ENCODE data around the gene ZNF668.

ZNF668 gene

GRCh38 chr16:31088459-31089183 lies 14.6 kb upstream of the ZNF668 start, which contains the start of gene PRSS53:
TSS of gene PRSS53 (minus strand) at chr16:31088943. CDS start at chr16:31088809, 134 bp downstream.
- DNase-seq (ENCODE audit: insufficient read length, low spot score), result no peak
- FAIRE-seq, result no peak
- TF ChIP-seq CTCF (IDR thresholded peaks at IDR 0.05; ENCODE audit: insufficient read depth, missing control alignments), result no peak

- peak; percentile 79 for DNase-seq (ENCODE audit: insufficient read length, low spot score)
- FAIRE-seq, result no peak
Measured at GRCh38 chr16:31087971-31088370, 13.9 kb upstream of the ZNF668 start.

GRCh38 chr16:31087481-31087880 lies 13.4 kb upstream of the ZNF668 start:
- no peak for DNase-seq (ENCODE audit: insufficient read length, low spot score)
- no peak for FAIRE-seq
- TF ChIP-seq CTCF (IDR thresholded peaks at IDR 0.05; ENCODE audit: insufficient read depth, missing control alignments), result no peak

More at GRCh38 chr16:31087971-31088370, 13.9 kb upstream of the ZNF668 start:
- TF ChIP-seq CTCF (IDR thresholded peaks at IDR 0.05; ENCODE audit: insufficient read depth, missing control alignments), result no peak

GRCh38 chr16:31086629-31086906 lies 12.5 kb upstream of the ZNF668 start:
- FAIRE-seq (no peak), DNase-seq (ENCODE audit: insufficient read length, low spot score) (no peak)
- TF ChIP-seq CTCF (IDR thresholded peaks at IDR 0.05; ENCODE audit: insufficient read depth, missing control alignments), result no peak

- no peak for TF ChIP-seq CTCF (IDR thresholded peaks at IDR 0.05; ENCODE audit: insufficient read depth, missing control alignments)
- FAIRE-seq, result no peak
- DNase-seq (ENCODE audit: insufficient read length, low spot score), result no peak
Measured at GRCh38 chr16:31085873-31086628, 12.0 kb upstream of the ZNF668 start.

GRCh38 chr16:31085411-31085810 lies 11.4 kb upstream of the ZNF668 start:
- DNase-seq (ENCODE audit: insufficient read length, low spot score), result no peak
- FAIRE-seq, result no peak
- TF ChIP-seq CTCF (IDR thresholded peaks at IDR 0.05; ENCODE audit: insufficient read depth, missing control alignments), result no peak

Data from D721Med (cell line).